ENCODE results near the gene MRPS21.

The MRPS21 gene

DNA sequence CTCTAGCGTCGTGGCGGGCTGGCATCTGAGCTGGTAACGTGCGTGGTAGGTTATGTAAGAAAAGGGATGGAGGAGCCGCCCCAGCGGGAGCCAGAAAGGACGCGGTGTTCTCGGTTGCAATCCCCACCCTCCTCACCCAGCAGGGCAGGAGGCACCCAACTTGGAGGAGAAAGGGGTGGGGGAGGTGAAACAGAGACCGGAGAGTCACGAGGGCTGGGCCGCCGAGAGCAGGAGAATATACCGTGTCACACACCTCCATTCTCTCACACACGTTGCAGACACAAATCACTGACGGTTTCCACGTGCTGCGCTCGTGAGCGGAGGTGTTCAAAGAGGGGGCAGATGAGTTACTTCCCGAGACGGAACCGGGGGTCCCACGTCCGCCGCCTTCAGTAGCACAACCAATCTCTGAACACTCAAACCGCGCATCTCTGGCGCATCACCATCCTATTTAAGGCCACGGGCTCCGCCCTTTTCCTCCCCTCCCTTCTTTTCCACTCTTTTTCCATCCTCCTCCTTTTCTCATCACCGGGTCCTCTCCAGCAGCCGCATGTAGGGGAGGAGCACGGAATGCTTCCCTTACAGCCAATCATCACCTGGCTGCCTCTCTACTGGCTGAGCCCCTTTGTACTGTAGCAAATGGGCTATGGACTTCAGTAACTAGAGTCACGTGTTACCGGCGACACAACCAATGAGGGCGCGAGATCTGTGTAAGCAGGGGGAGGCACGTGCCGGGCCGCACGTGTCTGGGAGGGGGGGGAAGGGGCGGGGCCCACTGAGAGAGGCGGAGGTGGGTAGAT is 11.7 kb upstream of the MRPS21 start, which contains the start of gene CIART:
Gene CIART, plus strand, starts transcription at position 797 of the 800 bp plus-strand sequence. CDS start 714 bp downstream, outside the sequence.
- Histone ChIP-seq H3K9ac (ENCODE audit: low read length) (peak within 1 kb of the TSS; percentile 38; the same call in 1 of the 2 replicates), H3K9me2 (replicated peaks; ENCODE audit: insufficient read depth, low read length) (no peaks in the 10 kb centered on the region)

DNA sequence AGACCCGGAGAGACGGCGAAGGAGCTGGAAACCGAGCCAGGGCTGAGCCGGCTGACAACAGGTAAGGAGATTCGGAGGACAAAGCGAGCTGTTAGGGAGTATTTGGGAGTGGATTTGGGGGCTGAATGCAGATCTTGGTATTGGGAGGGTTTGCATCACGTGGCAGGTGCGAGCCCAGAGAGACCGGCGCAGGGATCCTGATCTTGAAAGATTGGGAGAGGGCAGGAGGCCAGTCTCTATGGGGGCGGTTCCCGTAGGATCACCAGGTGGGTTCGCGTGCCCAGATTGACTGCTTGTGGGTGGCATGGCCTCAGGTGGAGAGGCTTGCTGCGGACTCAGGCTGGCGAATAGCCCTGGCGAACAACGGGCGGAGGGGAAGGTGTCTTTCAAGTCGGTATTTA is 11.1 kb upstream of the MRPS21 start:
- no peak for TF ChIP-seq EZH2phosphoT487 (conservative IDR thresholded peaks at IDR 0.05; ENCODE audit: low read length)
- TF ChIP-seq, protein P1, sequence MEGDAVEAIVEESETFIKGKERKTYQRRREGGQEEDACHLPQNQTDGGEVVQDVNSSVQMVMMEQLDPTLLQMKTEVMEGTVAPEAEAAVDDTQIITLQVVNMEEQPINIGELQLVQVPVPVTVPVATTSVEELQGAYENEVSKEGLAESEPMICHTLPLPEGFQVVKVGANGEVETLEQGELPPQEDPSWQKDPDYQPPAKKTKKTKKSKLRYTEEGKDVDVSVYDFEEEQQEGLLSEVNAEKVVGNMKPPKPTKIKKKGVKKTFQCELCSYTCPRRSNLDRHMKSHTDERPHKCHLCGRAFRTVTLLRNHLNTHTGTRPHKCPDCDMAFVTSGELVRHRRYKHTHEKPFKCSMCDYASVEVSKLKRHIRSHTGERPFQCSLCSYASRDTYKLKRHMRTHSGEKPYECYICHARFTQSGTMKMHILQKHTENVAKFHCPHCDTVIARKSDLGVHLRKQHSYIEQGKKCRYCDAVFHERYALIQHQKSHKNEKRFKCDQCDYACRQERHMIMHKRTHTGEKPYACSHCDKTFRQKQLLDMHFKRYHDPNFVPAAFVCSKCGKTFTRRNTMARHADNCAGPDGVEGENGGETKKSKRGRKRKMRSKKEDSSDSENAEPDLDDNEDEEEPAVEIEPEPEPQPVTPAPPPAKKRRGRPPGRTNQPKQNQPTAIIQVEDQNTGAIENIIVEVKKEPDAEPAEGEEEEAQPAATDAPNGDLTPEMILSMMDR (IDR thresholded peaks at IDR 0.05; ENCODE audit: insufficient read depth, low read length, poor library complexity, severe bottlenecking) = no peak
- Histone ChIP-seq H3K4me3 (ENCODE audit: insufficient read depth, low read length, poor library complexity, severe bottlenecking) (no peak overlapping the region), H3K36me3 (ENCODE audit: low read length) (no peaks in the 10 kb centered on the region), H3K9me2 (replicated peaks; ENCODE audit: insufficient read depth, low read length) (no peaks in the 10 kb centered on the region), H3K79me2 (ENCODE audit: insufficient read depth, low read length) (no peaks in the 10 kb centered on the region), H3K9ac (ENCODE audit: low read length) (no peak overlapping the region), H3K9me3 (ENCODE audit: insufficient read depth, low read length) (no peaks in the 10 kb centered on the region), H3K27ac (ENCODE audit: low read depth, low read length) (no peak overlapping the region), H4K20me1 (ENCODE audit: low read depth, low read length) (no peaks in the 10 kb centered on the region), H2AFZ (ENCODE audit: low read depth, low read length, severe bottlenecking) (peak overlapping the region; percentile 96), H3F3A (ENCODE audit: insufficient read depth) (no peaks in the 10 kb centered on the region), H3K27me3 (ENCODE audit: low read length) (no peaks in the 10 kb centered on the region), H3K4me2 (ENCODE audit: low read depth, low read length, poor library complexity, severe bottlenecking) (no peak overlapping the region)

More for the DNA sequence above, 11.7 kb upstream of the MRPS21 start, which contains the start of gene CIART:
- TF ChIP-seq, protein P1 (IDR thresholded peaks at IDR 0.05; ENCODE audit: insufficient read depth, low read length, poor library complexity, severe bottlenecking) = no peak
- no peak for TF ChIP-seq EZH2phosphoT487 (conservative IDR thresholded peaks at IDR 0.05; ENCODE audit: low read length)
- H3K4me3 ChIP-seq (ENCODE audit: insufficient read depth, low read length, poor library complexity, severe bottlenecking) = no peak within 1 kb of the TSS
- no peaks in the 10 kb centered on the region for H3K27me3 ChIP-seq (ENCODE audit: low read length)
- no peak within 1 kb of the TSS for H3K27ac ChIP-seq (ENCODE audit: low read depth, low read length)
- H3K4me2 ChIP-seq (ENCODE audit: low read depth, low read length, poor library complexity, severe bottlenecking) = peak within 1 kb of the TSS; percentile 51
- H2AFZ ChIP-seq (ENCODE audit: low read depth, low read length, severe bottlenecking) = peak within 1 kb of the TSS; percentile 96
- H4K20me1 ChIP-seq (ENCODE audit: low read depth, low read length) = no peaks in the 10 kb centered on the region
- no peaks in the 10 kb centered on the region for H3K9me3 ChIP-seq (ENCODE audit: insufficient read depth, low read length)
- no peaks in the 10 kb centered on the region for H3F3A ChIP-seq (ENCODE audit: insufficient read depth)
- no peaks in the 10 kb centered on the region for H3K79me2 ChIP-seq (ENCODE audit: insufficient read depth, low read length)
- H3K36me3 ChIP-seq (ENCODE audit: low read length) = no peaks in the 10 kb centered on the region

DNA sequence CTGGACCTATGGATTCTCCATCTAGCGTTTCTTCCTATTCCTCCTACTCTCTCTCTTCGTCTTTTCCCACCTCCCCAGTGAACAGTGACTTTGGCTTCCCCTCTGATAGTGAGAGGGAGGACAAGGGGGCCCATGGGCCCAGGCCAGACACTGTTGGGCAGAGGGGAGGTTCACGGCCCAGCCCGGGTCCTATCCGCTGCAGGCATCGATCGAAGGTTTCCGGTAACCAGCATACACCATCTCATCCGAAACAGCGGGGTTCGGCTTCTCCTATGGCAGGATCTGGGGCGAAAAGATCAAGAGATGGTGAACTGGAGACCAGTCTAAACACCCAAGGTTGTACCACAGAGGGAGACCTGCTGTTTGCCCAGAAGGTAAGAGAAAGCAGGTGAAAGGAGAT is 10.4 kb upstream of the MRPS21 start:
- no peaks in the 10 kb centered on the region for H3K9me3 ChIP-seq (ENCODE audit: insufficient read depth, low read length)
- TF ChIP-seq, protein P1 (IDR thresholded peaks at IDR 0.05; ENCODE audit: insufficient read depth, low read length, poor library complexity, severe bottlenecking) = no peak
- H4K20me1 ChIP-seq (ENCODE audit: low read depth, low read length) = no peaks in the 10 kb centered on the region
- no peaks in the 10 kb centered on the region for H3K27me3 ChIP-seq (ENCODE audit: low read length)
- H3K9me2 ChIP-seq (replicated peaks; ENCODE audit: insufficient read depth, low read length) = no peaks in the 10 kb centered on the region
- no peaks in the 10 kb centered on the region for H3K36me3 ChIP-seq (ENCODE audit: low read length)
- no peak overlapping the region for H3K9ac ChIP-seq (ENCODE audit: low read length)
- no peak overlapping the region for H2AFZ ChIP-seq (ENCODE audit: low read depth, low read length, severe bottlenecking)
- H3K4me3 ChIP-seq (ENCODE audit: insufficient read depth, low read length, poor library complexity, severe bottlenecking) = no peak overlapping the region
- H3K27ac ChIP-seq (ENCODE audit: low read depth, low read length) = no peak overlapping the region
- no peak overlapping the region for H3K4me2 ChIP-seq (ENCODE audit: low read depth, low read length, poor library complexity, severe bottlenecking)
- H3F3A ChIP-seq (ENCODE audit: insufficient read depth) = no peaks in the 10 kb centered on the region
- no peaks in the 10 kb centered on the region for H3K79me2 ChIP-seq (ENCODE audit: insufficient read depth, low read length)

All from SU-DHL-6 (cell line).